Measurements from ENCODE around the gene ELF2.
"Not testable (repeated sequence)": the region's sequence is repeated elsewhere in the genome, so short reads cannot be mapped to it uniquely, and the experiment has no call there.

GRCh38 chr4:139197214-139197613 lies 20.2 kb upstream of the ELF2 start:
- TF ChIP-seq CTCF (IDR thresholded peaks at IDR 0.05); REST (IDR thresholded peaks at IDR 0.05; ENCODE audit: insufficient read depth in 1 of 2, low read depth in 2 of 2, low read length in 1 of 2): not testable (repeated sequence)

All from Panc1 (cell line).